OCI-LY3 (cell line): Measurements from ENCODE around the gene CDH23.

ENCODE experiments used
- H2AFZ ChIP-seq: fragments of 200-600, 300-600 bp; shearing (Covaris generic); 2 replicates; pipeline ENCODE4 v1.6.0; 2014; ENCODE audit warnings: antibody characterized with exemption, low read depth, low read length
- H3K27ac ChIP-seq: fragments of 200-600, 300-600 bp; sonication (generic); 2 replicates; pipeline ENCODE4 v1.5.1; 2014; ENCODE audit warnings: mild to moderate bottlenecking, low read length, moderate library complexity, mixed read lengths
- H3K27me3 ChIP-seq: fragments of 200-600, 300-600 bp; sonication (generic); 2 replicates; pipeline ENCODE4 v1.6.1; 2014; ENCODE audit warnings: low read depth, low read length, mixed read lengths
- H3K36me3 ChIP-seq: fragments of 200-600, 300-600 bp; sonication (generic); replicated peaks from 2 replicates; pipeline ENCODE3; 2014; ENCODE audit warnings: low read depth, low read length, mixed read lengths
- H3K4me1 ChIP-seq: fragments of 300-600, 200-600 bp; sonication (generic); 2 replicates; pipeline ENCODE4 v1.6.1; 2014; ENCODE audit warnings: low read length, mixed read lengths
- H3K4me2 ChIP-seq: fragments of 200-600, 300-600 bp; sonication (generic); 2 replicates; pipeline ENCODE4 v1.6.1; 2014; ENCODE audit warnings: low read length, mixed read lengths
- H3K4me3 ChIP-seq: fragments of 300-600, 200-600 bp; sonication (generic); 2 replicates; pipeline ENCODE4 v1.5.1; 2014; ENCODE audit warnings: antibody characterized with exemption, mild to moderate bottlenecking, low read length, moderate library complexity
- H3K79me2 ChIP-seq: fragments of 300-600, 200-600 bp; shearing (Covaris generic); 2 replicates; pipeline ENCODE4 v1.6.1; 2014; ENCODE audit warnings: mild to moderate bottlenecking, low read length, mixed read lengths
- H3K9ac ChIP-seq: fragments of 300-600, 200-600 bp; shearing (Covaris generic); 2 replicates; pipeline ENCODE4 v1.6.0; 2014; ENCODE audit warnings: mild to moderate bottlenecking, low read length, moderate library complexity
- H3K9me3 ChIP-seq: fragments of 200-600, 300-600 bp; shearing (Covaris generic); 2 replicates; pipeline ENCODE4 v1.6.1; 2014; ENCODE audit warnings: low read length, mixed read lengths; ENCODE audit not compliant: insufficient read depth
- H4K20me1 ChIP-seq: fragments of 200-600, 300-600 bp; sonication (generic); 2 replicates; pipeline ENCODE4 v1.6.1; 2016; ENCODE audit warnings: low read length, mixed read lengths; ENCODE audit not compliant: insufficient read depth
- CTCF ChIP-seq: fragments of 200-600, 300-600 bp; sonication (generic); IDR thresholded peaks from 2 replicates; pipeline ENCODE4 v1.5.1; 2014; ENCODE audit warnings: antibody characterized with exemption, low read length, low read depth
- EZH2phosphoT487 ChIP-seq: fragments of 200-600 bp; shearing (Covaris generic); IDR thresholded peaks from 2 replicates; pipeline ENCODE4 v1.6.1; 2018; ENCODE audit warnings: antibody characterized with exemption, mixed run types, low read depth

CDH23 gene

GRCh38 chr10:71722849-71723248, 326.1 kb downstream of the CDH23 start:
- H3K79me2 ChIP-seq = no peaks in the 10 kb centered on the region
- H4K20me1 ChIP-seq = no peaks in the 10 kb centered on the region
- no peak for TF ChIP-seq CTCF
- TF ChIP-seq EZH2phosphoT487 = no peak
- H3K36me3 ChIP-seq = no peaks in the 10 kb centered on the region
- H3K27me3 ChIP-seq = 0 out of 2 replicates have a peak, but pooled peaks cover 5% of the 10 kb centered on the region
- H3K4me3 ChIP-seq = no peak overlapping the region
- H3K9me3 ChIP-seq = no peaks in the 10 kb centered on the region
- peaks cover 22% of the 10 kb centered on the region for H3K4me1 ChIP-seq
- no peak overlapping the region for H3K27ac ChIP-seq
- H3K9ac ChIP-seq = no peak overlapping the region
- no peak overlapping the region for H3K4me2 ChIP-seq
- H2AFZ ChIP-seq = no peak overlapping the region

GRCh38 chr10:71723311-71723710, 326.6 kb downstream of the CDH23 start:
- H3K9ac ChIP-seq = no peak overlapping the region
- no peak overlapping the region for H3K4me2 ChIP-seq
- H3K4me1 ChIP-seq = peaks cover 26% of the 10 kb centered on the region
- 0 out of 2 replicates have a peak, but pooled peaks cover 5% of the 10 kb centered on the region for H3K27me3 ChIP-seq
- TF ChIP-seq EZH2phosphoT487 (no peak), CTCF (no peak)
- no peaks in the 10 kb centered on the region for H4K20me1 ChIP-seq
- no peak overlapping the region for H3K4me3 ChIP-seq
- H3K9me3 ChIP-seq = no peaks in the 10 kb centered on the region
- no peaks in the 10 kb centered on the region for H3K79me2 ChIP-seq
- H3K27ac ChIP-seq = no peak overlapping the region
- no peak overlapping the region for H2AFZ ChIP-seq
- H3K36me3 ChIP-seq = no peaks in the 10 kb centered on the region

GRCh38 chr10:71724539-71724938, 327.8 kb downstream of the CDH23 start:
- Histone ChIP-seq H3K4me3 (no peak overlapping the region), H3K4me1 (peaks cover 39% of the 10 kb centered on the region), H4K20me1 (no peaks in the 10 kb centered on the region), H3K27ac (no peak overlapping the region), H3K9me3 (no peaks in the 10 kb centered on the region), H3K27me3 (0 out of 2 replicates have a peak, but pooled peaks cover 5% of the 10 kb centered on the region), H3K36me3 (no peaks in the 10 kb centered on the region), H2AFZ (no peak overlapping the region), H3K4me2 (no peak overlapping the region), H3K9ac (no peak overlapping the region), H3K79me2 (no peaks in the 10 kb centered on the region)
- no peak for TF ChIP-seq EZH2phosphoT487
- no peak for TF ChIP-seq CTCF

- peaks cover 44% of the 10 kb centered on the region for H3K4me1 ChIP-seq
- H3K9me3 ChIP-seq = no peaks in the 10 kb centered on the region
- H3K9ac ChIP-seq = no peak overlapping the region
- 0 out of 2 replicates have a peak, but pooled peaks cover 5% of the 10 kb centered on the region for H3K27me3 ChIP-seq
- no peak overlapping the region for H3K27ac ChIP-seq
- no peak overlapping the region for H2AFZ ChIP-seq
- no peaks in the 10 kb centered on the region for H3K36me3 ChIP-seq
- no peaks in the 10 kb centered on the region for H4K20me1 ChIP-seq
- no peak overlapping the region for H3K4me2 ChIP-seq
- no peak for TF ChIP-seq EZH2phosphoT487
- no peak for TF ChIP-seq CTCF
- no peak overlapping the region for H3K4me3 ChIP-seq
- no peaks in the 10 kb centered on the region for H3K79me2 ChIP-seq
Observed at GRCh38 chr10:71725249-71725648, 328.5 kb downstream of the CDH23 start.
